ENCODE results near the gene HAPLN3. TPM values are rescaled to one million over a fixed set of nuclear protein-coding genes. Genes with fewer than 3 reads are reported as not detected.

Gene HAPLN3
- polyA plus RNA-seq, 1 donor (not counting 4 experiments of a cell fraction or from before 2014, with no cell fraction given), result 1.4 TPM

DNA sequence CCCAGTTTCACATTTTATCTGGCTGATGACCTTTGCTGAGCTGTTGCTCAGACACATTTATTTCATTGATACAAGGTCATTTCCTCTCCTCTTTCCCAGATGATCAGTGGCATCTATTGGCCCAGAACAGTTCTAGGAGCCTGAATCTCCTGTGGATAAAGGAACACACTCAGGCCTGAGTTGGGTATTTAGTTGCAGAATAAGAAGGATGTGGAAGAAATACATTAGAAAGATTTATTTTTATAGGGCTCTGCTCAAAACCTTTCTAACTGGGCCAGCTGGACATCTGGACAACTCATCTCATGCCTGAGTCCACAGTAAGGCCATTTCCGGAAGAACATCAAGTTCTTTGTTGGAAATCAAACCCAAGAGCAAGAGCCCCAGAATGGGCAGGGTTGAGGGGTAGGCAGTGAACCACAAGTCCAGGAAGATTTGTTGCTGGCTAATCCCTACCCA, 37.6 kb upstream of the HAPLN3 start:
- dilution Hi-C loops (cut with MboI; ENCODE audit: extremely low pct_ligation_motif_present, low sequenced_read_pairs), result no loop called here
- H3K4me3 ChIP-seq (ENCODE audit: control insufficient read depth in 2 of 3, extremely low read depth in 1 of 3, insufficient read depth in 2 of 3, low read depth in 1 of 3, low read length in 3 of 3), result no peak overlapping the region
- H3K4me1 ChIP-seq (ENCODE audit: control insufficient read depth, extremely low read depth, insufficient read depth, low read length), result peaks cover 4% of the 10 kb centered on the region
- no peaks in the 10 kb centered on the region for H4K20me1 ChIP-seq (ENCODE audit: control insufficient read depth, extremely low read depth, insufficient read depth, low read length)
- no peak for DNase-seq (ENCODE audit: low read depth, low spot score)
- H3K27ac ChIP-seq (ENCODE audit: control insufficient read depth, insufficient read depth, low read length), result no peak overlapping the region
- no peak overlapping the region for H3K9ac ChIP-seq (ENCODE audit: control insufficient read depth, extremely low read depth, insufficient read depth, low read length)
- no peak overlapping the region for H2AFZ ChIP-seq (ENCODE audit: control insufficient read depth, low read length)
- H3K36me3 ChIP-seq (ENCODE audit: control insufficient read depth in 2 of 2, extremely low read depth in 1 of 2, insufficient read depth in 2 of 2, low read length in 2 of 2), result no peaks in the 10 kb centered on the region
- TF ChIP-seq EZH2 (IDR thresholded peaks at IDR 0.05; ENCODE audit: low read length), result no peak
- TF ChIP-seq, protein P1, sequence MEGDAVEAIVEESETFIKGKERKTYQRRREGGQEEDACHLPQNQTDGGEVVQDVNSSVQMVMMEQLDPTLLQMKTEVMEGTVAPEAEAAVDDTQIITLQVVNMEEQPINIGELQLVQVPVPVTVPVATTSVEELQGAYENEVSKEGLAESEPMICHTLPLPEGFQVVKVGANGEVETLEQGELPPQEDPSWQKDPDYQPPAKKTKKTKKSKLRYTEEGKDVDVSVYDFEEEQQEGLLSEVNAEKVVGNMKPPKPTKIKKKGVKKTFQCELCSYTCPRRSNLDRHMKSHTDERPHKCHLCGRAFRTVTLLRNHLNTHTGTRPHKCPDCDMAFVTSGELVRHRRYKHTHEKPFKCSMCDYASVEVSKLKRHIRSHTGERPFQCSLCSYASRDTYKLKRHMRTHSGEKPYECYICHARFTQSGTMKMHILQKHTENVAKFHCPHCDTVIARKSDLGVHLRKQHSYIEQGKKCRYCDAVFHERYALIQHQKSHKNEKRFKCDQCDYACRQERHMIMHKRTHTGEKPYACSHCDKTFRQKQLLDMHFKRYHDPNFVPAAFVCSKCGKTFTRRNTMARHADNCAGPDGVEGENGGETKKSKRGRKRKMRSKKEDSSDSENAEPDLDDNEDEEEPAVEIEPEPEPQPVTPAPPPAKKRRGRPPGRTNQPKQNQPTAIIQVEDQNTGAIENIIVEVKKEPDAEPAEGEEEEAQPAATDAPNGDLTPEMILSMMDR (optimal IDR thresholded peaks at IDR 0.05 in 1 of 3, IDR thresholded peaks at IDR 0.05 in 1 of 3, conservative IDR thresholded peaks at IDR 0.05 in 1 of 3; ENCODE audit: extremely low read depth in 1 of 3, insufficient read depth in 2 of 3, low read length in 3 of 3), result no peak
- no peaks in the 10 kb centered on the region for H3K9me1 ChIP-seq (ENCODE audit: control insufficient read depth, extremely low read depth, insufficient read depth, low read length)
- no peaks in the 10 kb centered on the region for H3K9me3 ChIP-seq (ENCODE audit: control insufficient read depth, low read depth, low read length)
- no peaks in the 10 kb centered on the region for H3K27me3 ChIP-seq (ENCODE audit: control insufficient read depth, extremely low read depth, insufficient read depth, low read length)
- FAIRE-seq, result no peak
- H3K4me2 ChIP-seq (ENCODE audit: control insufficient read depth, extremely low read depth, insufficient read depth, low read depth, low read length), result no peak overlapping the region
- no peaks in the 10 kb centered on the region for H3K79me2 ChIP-seq (ENCODE audit: control insufficient read depth, insufficient read depth, low read length)

DNA sequence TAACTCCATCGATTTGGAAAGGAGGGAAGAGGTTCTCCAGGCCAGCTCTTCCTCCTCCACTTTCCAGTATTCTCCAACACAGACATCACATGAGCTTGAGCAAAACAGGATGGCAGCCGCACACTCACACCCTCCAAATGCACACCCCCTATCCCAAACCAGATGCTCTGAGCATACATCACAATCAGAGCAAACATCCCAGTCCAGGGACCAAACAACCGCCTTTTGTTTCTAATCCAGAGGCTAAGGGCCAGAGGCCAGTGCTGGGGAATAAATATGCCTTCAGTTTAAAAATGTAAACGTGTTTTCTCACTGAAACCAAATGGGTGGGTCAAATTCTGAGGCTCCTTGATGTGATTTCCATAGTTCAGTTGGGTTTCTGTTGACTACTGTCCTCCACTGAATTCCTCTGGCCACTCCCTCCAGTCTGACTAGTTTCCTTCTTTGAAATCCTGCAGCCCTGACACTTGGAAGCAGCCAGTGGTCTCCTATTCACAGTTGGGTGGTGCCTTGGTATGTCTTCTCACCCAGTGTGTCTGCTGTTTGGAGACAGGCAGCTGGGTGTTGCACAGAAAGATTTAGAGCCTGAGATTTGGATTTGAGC, 37.0 kb upstream of the HAPLN3 start:
- H3K27me3 ChIP-seq (ENCODE audit: control insufficient read depth, extremely low read depth, insufficient read depth, low read length), result no peaks in the 10 kb centered on the region
- H3K36me3 ChIP-seq (ENCODE audit: control insufficient read depth in 2 of 2, extremely low read depth in 1 of 2, insufficient read depth in 2 of 2, low read length in 2 of 2), result no peaks in the 10 kb centered on the region
- no peaks in the 10 kb centered on the region for H4K20me1 ChIP-seq (ENCODE audit: control insufficient read depth, extremely low read depth, insufficient read depth, low read length)
- DNase-seq (ENCODE audit: low read depth, low spot score), result no peak
- FAIRE-seq, result no peak
- H3K9me3 ChIP-seq (ENCODE audit: control insufficient read depth, low read depth, low read length), result no peaks in the 10 kb centered on the region
- no peak overlapping the region for H3K4me3 ChIP-seq (ENCODE audit: control insufficient read depth in 2 of 3, extremely low read depth in 1 of 3, insufficient read depth in 2 of 3, low read depth in 1 of 3, low read length in 3 of 3)
- peaks cover 4% of the 10 kb centered on the region for H3K4me1 ChIP-seq (ENCODE audit: control insufficient read depth, extremely low read depth, insufficient read depth, low read length)
- dilution Hi-C loops (cut with MboI; ENCODE audit: extremely low pct_ligation_motif_present, low sequenced_read_pairs), result no loop called here
- TF ChIP-seq, protein P1 (optimal IDR thresholded peaks at IDR 0.05 in 1 of 3, IDR thresholded peaks at IDR 0.05 in 1 of 3, conservative IDR thresholded peaks at IDR 0.05 in 1 of 3; ENCODE audit: extremely low read depth in 1 of 3, insufficient read depth in 2 of 3, low read length in 3 of 3), result no peak
- TF ChIP-seq EZH2 (IDR thresholded peaks at IDR 0.05; ENCODE audit: low read length), result no peak
- H3K9ac ChIP-seq (ENCODE audit: control insufficient read depth, extremely low read depth, insufficient read depth, low read length), result no peak overlapping the region
- H3K27ac ChIP-seq (ENCODE audit: control insufficient read depth, insufficient read depth, low read length), result no peak overlapping the region
- no peak overlapping the region for H2AFZ ChIP-seq (ENCODE audit: control insufficient read depth, low read length)
- H3K9me1 ChIP-seq (ENCODE audit: control insufficient read depth, extremely low read depth, insufficient read depth, low read length), result no peaks in the 10 kb centered on the region
- no peak overlapping the region for H3K4me2 ChIP-seq (ENCODE audit: control insufficient read depth, extremely low read depth, insufficient read depth, low read depth, low read length)
- no peaks in the 10 kb centered on the region for H3K79me2 ChIP-seq (ENCODE audit: control insufficient read depth, insufficient read depth, low read length)
